ENCODE measurements around the gene TMPRSS13. TPM values are rescaled to one million over a fixed set of nuclear protein-coding genes. Genes with fewer than 3 reads are reported as not detected.

TMPRSS13 gene
- total RNA-seq, 1 experiment from 2014 or later: 0.50 TPM

DNA sequence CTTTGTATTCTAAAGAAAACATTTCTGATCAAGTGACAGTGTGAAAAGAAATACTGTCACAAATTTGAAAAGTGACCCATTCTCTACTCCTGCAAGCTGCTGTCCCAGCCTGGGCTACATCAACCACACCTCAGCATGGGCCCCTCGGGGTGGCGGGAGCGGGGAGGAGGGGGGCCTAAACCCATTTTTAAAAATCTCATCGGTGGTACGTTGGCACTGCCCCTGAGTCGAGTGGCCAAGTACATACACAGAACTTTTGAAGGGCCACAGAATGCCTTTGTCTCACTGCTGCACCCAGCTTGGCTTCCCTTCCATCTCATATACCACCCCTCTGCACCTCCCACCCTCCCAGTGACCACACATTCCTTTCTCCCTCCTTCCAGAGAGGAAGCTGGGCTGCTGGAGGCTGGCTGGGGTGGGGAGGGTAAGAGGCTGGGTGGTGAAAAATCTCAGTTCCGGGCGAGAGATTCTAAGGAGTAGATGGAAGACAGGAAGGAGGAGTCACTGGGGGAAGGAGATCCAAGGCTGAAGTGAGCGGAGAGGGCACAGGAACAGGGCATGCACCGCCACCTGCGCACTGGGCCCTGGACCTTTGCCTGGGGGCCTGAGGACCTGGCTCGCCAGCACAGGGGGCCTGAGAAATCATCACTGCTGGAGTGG, 73.9 kb downstream of the TMPRSS13 start:
- Histone ChIP-seq H3K4ac (ENCODE audit: low read depth, low read length) (no peak overlapping the region), H3T11ph (ENCODE audit: low read length) (no peak overlapping the region), H2BK20ac (ENCODE audit: low read depth, low read length, poor library complexity, severe bottlenecking) (no peak overlapping the region), H2BK120ac (ENCODE audit: low read depth, low read length, poor library complexity, severe bottlenecking) (no peak overlapping the region), H3K23me2 (ENCODE audit: insufficient read length, low read depth, low read length, poor library complexity, severe bottlenecking) (no peaks in the 10 kb centered on the region), H3K9ac (ENCODE audit: extremely low read depth, insufficient read length, low read length) (no peak overlapping the region), H3K79me1 (ENCODE audit: insufficient read depth, low read depth, low read length, poor library complexity, severe bottlenecking) (no peaks in the 10 kb centered on the region), H3K27ac (ENCODE audit: insufficient read length, low read depth, low read length) (no peak overlapping the region), H3K4me1 (ENCODE audit: insufficient read depth, low read length) (peaks cover 2% of the 10 kb centered on the region; the same call in 1 of the 2 replicates), H2AFZ (ENCODE audit: low read length) (no peak overlapping the region), H3K4me2 (ENCODE audit: insufficient read depth, insufficient read length, low read length) (no peak overlapping the region), H3K27me3 (ENCODE audit: insufficient read depth, low read length) (no peaks in the 10 kb centered on the region), H2AK5ac (ENCODE audit: insufficient read length, low read length) (no peak overlapping the region), H3K14ac (ENCODE audit: insufficient read depth, low read length) (0 out of 2 replicates have a peak overlapping the region, but pooled peaks have one; percentile 5), H3K23ac (ENCODE audit: insufficient read length, low read depth, low read length) (no peak overlapping the region), H4K20me1 (ENCODE audit: control insufficient read depth, insufficient read depth, insufficient read length) (no peaks in the 10 kb centered on the region), H4K91ac (ENCODE audit: insufficient read length, low read depth, low read length) (no peak overlapping the region), H4K8ac (replicated peaks; ENCODE audit: insufficient read length, low read depth, low read length) (no peak overlapping the region), H2BK5ac (ENCODE audit: insufficient read length, low read length) (no peak overlapping the region), H2BK15ac (ENCODE audit: low read depth, low read length) (no peak overlapping the region), H3K79me2 (ENCODE audit: insufficient read depth, low read length) (no peaks in the 10 kb centered on the region), H3K18ac (ENCODE audit: insufficient read length, low read depth, low read length) (no peak overlapping the region), H4K5ac (ENCODE audit: insufficient read length, low read depth, low read length) (no peak overlapping the region), H3K56ac (ENCODE audit: insufficient read length, low read depth, low read length) (no peak overlapping the region), H3K9me3 (ENCODE audit: control insufficient read depth, low read depth, low read length) (no peaks in the 10 kb centered on the region), H2BK12ac (ENCODE audit: insufficient read length, low read depth, low read length) (no peak overlapping the region)
- peaks cover 6 to 10% of the 10 kb centered on the region in 2 experiments for H3K9me3 Mint-ChIP-seq
- peaks cover 0 to 17% (median 15%) of the 10 kb centered on the region in 3 experiments; a peak in 6 of 7 replicates for H3K36me3 Mint-ChIP-seq (ENCODE audit: insufficient read depth in 1 of 3, low read depth in 3 of 3)
- H3K27me3 Mint-ChIP-seq (ENCODE audit: low read depth): no peaks in the 10 kb centered on the region; the same call in none of the 2 replicates
- H3K4me3 Mint-ChIP-seq: no peak overlapping the region
- peaks cover 21 to 38% of the 10 kb centered on the region in 2 experiments for H3K4me1 Mint-ChIP-seq
- H3K27ac Mint-ChIP-seq: no peak overlapping the region
- no CpG with 5 or more reads among the region's 12 CpGs for WGBS (ENCODE audit: extremely low coverage, insufficient read length, low lambda C conversion rate)
- TF ChIP-seq, protein P1, sequence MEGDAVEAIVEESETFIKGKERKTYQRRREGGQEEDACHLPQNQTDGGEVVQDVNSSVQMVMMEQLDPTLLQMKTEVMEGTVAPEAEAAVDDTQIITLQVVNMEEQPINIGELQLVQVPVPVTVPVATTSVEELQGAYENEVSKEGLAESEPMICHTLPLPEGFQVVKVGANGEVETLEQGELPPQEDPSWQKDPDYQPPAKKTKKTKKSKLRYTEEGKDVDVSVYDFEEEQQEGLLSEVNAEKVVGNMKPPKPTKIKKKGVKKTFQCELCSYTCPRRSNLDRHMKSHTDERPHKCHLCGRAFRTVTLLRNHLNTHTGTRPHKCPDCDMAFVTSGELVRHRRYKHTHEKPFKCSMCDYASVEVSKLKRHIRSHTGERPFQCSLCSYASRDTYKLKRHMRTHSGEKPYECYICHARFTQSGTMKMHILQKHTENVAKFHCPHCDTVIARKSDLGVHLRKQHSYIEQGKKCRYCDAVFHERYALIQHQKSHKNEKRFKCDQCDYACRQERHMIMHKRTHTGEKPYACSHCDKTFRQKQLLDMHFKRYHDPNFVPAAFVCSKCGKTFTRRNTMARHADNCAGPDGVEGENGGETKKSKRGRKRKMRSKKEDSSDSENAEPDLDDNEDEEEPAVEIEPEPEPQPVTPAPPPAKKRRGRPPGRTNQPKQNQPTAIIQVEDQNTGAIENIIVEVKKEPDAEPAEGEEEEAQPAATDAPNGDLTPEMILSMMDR (conservative IDR thresholded peaks at IDR 0.05): no peak
- peak; percentile 26 for DNase-seq
